Subcutaneous adipose tissue (tissue), 4 donors: Measurements from ENCODE around the gene LGALS3BP. TPM values are rescaled to one million over a fixed set of nuclear protein-coding genes. Genes with fewer than 3 reads are reported as not detected.

Experiments used
- total RNA-seq, 4 donors: library from RNA; depleted of rRNA; stranded (reverse); fragments of >200 nt; gene quantifications; one replicate each; pipeline ENCODE4 v1.1.0, GENCODE V29; 2016
- TF ChIP-seq, protein P1 (sequence below): fragments of 450-650 bp; IDR thresholded peaks from one replicate; pipeline ENCODE4 v1.5.1; 2016; ENCODE audit warnings: low read depth, mild to moderate bottlenecking, control low read depth, antibody characterized with exemption, moderate library complexity

LGALS3BP gene
- total RNA-seq, 4 donors from 2014 or later = 237 to 556 (median 448) TPM

- TF ChIP-seq, protein P1, sequence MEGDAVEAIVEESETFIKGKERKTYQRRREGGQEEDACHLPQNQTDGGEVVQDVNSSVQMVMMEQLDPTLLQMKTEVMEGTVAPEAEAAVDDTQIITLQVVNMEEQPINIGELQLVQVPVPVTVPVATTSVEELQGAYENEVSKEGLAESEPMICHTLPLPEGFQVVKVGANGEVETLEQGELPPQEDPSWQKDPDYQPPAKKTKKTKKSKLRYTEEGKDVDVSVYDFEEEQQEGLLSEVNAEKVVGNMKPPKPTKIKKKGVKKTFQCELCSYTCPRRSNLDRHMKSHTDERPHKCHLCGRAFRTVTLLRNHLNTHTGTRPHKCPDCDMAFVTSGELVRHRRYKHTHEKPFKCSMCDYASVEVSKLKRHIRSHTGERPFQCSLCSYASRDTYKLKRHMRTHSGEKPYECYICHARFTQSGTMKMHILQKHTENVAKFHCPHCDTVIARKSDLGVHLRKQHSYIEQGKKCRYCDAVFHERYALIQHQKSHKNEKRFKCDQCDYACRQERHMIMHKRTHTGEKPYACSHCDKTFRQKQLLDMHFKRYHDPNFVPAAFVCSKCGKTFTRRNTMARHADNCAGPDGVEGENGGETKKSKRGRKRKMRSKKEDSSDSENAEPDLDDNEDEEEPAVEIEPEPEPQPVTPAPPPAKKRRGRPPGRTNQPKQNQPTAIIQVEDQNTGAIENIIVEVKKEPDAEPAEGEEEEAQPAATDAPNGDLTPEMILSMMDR = no peak
Measured at GRCh38 chr17:78995022-78995760, 15.5 kb upstream of the LGALS3BP start.

DNA sequence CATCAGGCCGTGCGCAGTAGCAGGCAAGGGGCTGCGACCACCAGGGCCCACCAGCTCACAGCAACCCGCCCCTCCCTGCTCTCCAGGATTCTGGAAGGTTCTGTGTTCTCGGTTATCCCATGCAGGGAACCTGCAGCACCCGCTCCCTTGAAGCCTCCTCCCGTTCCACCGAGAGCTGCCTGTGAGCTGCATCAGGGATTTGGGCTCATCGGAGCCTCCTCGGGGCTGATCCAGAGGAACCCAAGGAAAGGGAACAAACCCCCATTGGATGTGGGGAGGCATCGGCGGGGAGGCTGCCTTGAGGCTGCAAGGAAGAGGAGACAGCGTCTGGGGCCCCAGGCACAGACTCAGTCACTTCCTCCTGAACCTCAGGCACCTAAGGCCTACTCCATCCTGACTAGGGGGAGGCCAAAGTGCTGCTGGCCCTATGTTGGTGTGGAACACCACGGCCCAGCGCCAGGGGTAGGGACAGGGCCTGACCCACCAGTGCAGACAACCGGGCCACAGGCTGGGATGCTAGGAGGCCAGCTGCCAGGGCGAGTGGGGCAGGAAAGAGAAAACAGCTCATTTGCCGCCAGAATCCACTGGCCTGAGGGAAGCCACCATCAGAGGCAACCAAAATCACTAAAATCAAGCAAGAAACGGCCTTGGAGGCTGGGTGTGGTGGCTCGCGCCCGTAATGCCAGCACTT, 14.4 kb upstream of the LGALS3BP start:
- TF ChIP-seq, protein P1 = no peak

- TF ChIP-seq, protein P1 = no peak
Measured at GRCh38 chr17:78993241-78993956, 13.7 kb upstream of the LGALS3BP start.

- TF ChIP-seq, protein P1 = no peak
Measured at GRCh38 chr17:78992542-78993212, 13.0 kb upstream of the LGALS3BP start.

GRCh38 chr17:78991906-78992532, 12.3 kb upstream of the LGALS3BP start:
- TF ChIP-seq, protein P1 = no peak

GRCh38 chr17:78991017-78991738, 11.5 kb upstream of the LGALS3BP start:
- TF ChIP-seq, protein P1 = no peak
